CD14-positive monocyte (primary cell): ENCODE measurements around the gene CRISPLD2. TPM values are rescaled to one million over a fixed set of nuclear protein-coding genes. Genes with fewer than 3 reads are reported as not detected.

Experiments
- DNase-seq, 3 donors: peaks; one replicate each; pipeline ENCODE4 v3.0.0-alpha.2; 2011 to 2022
- H2AFZ ChIP-seq: 2 replicates; pipeline ENCODE4 v1.6.0; 2012; ENCODE audit warnings: mild to moderate bottlenecking, low read depth, low read length, inconsistent platforms; ENCODE audit not compliant: insufficient read depth, poor library complexity, severe bottlenecking
- H3K27ac ChIP-seq, 2 donors: 1 replicate in 1 of 2; 2 replicates in 1 of 2; pipeline ENCODE4 v1.5.1; 2012 to 2013; ENCODE audit warnings: low read length in 2 of 2, control low read depth in 1 of 2, inconsistent platforms in 1 of 2, low read depth in 1 of 2, mild to moderate bottlenecking in 1 of 2
- H3K27me3 ChIP-seq, 2 donors: one replicate each; pipeline versions ENCODE4 v1.6.0 to v1.6.1; 2011 to 2013; ENCODE audit warnings: low read length in 2 of 2; ENCODE audit not compliant: control insufficient read depth in 2 of 2, insufficient read depth in 2 of 2
- H3K36me3 ChIP-seq, 2 donors: replicated peaks in 1 of 2; 1 replicate in 1 of 2; 2 replicates in 1 of 2; pipeline versions ENCODE4 v1.5.1 to v1.6.1; 2012 to 2013; ENCODE audit warnings: low read length in 2 of 2, control low read depth in 1 of 2, inconsistent platforms in 1 of 2, mild to moderate bottlenecking in 1 of 2; ENCODE audit not compliant: insufficient read depth in 2 of 2, control insufficient read depth in 1 of 2
- H3K4me1 ChIP-seq, 2 donors: 1 replicate in 1 of 2; 2 replicates in 1 of 2; pipeline versions ENCODE4 v1.5.1 to v1.6.1; 2012 to 2013; ENCODE audit warnings: low read length in 2 of 2, control low read depth in 1 of 2, inconsistent platforms in 1 of 2, mild to moderate bottlenecking in 1 of 2, moderate library complexity in 1 of 2; ENCODE audit not compliant: insufficient read depth in 2 of 2, control insufficient read depth in 1 of 2
- H3K4me2 ChIP-seq: replicated peaks from 2 replicates; pipeline ENCODE3; 2012; ENCODE audit warnings: low read length, moderate library complexity, mild to moderate bottlenecking; ENCODE audit not compliant: poor library complexity, severe bottlenecking; ENCODE audit errors: extremely low read depth
- H3K4me3 ChIP-seq, 3 experiments: fragments of 200-600 bp in 1 of 3; sonication (generic) in 1 of 3; replicated peaks in 1 of 3; 1 replicate in 2 of 3; 2 replicates in 1 of 3; pipeline ENCODE4 v1.5.1; 2011 to 2013; ENCODE audit warnings: low read length in 3 of 3, mild to moderate bottlenecking in 3 of 3, control low read depth in 2 of 3, low read depth in 2 of 3, inconsistent platforms in 1 of 3, moderate library complexity in 1 of 3
- H3K79me2 ChIP-seq: 2 replicates; pipeline ENCODE4 v1.6.0; 2012; ENCODE audit warnings: mild to moderate bottlenecking, control low read depth, inconsistent platforms, low read length, moderate library complexity; ENCODE audit not compliant: insufficient read depth
- H3K9ac ChIP-seq: 2 replicates; pipeline ENCODE4 v1.6.0; 2017; ENCODE audit warnings: low read length, mild to moderate bottlenecking; ENCODE audit not compliant: insufficient read depth, poor library complexity, severe bottlenecking
- H3K9me3 ChIP-seq, 2 donors: replicated peaks in 1 of 2; 1 replicate in 1 of 2; 2 replicates in 1 of 2; pipeline versions ENCODE4 v1.5.1 to v1.6.1; 2012 to 2013; ENCODE audit warnings: low read length in 2 of 2, control low read depth in 1 of 2; ENCODE audit not compliant: control insufficient read depth in 1 of 2, insufficient read depth in 1 of 2
- H4K20me1 ChIP-seq: 2 replicates; pipeline ENCODE4 v1.6.0; 2012; ENCODE audit warnings: mild to moderate bottlenecking, low read length, control low read depth, moderate library complexity; ENCODE audit not compliant: insufficient read depth
- H3K27ac Mint-ChIP-seq, 7 donors: one replicate each; pipeline ENCODE4 v1.8.0; 2020; ENCODE audit warnings: mild to moderate bottlenecking in 7 of 7, mixed read lengths in 7 of 7, moderate library complexity in 6 of 7, inconsistent platforms in 2 of 7
- H3K27me3 Mint-ChIP-seq, 3 donors: one replicate each; pipeline ENCODE4 v1.8.0; 2021 to 2022; ENCODE audit warnings: low read depth in 3 of 3, mild to moderate bottlenecking in 3 of 3, mixed read lengths in 3 of 3, moderate library complexity in 3 of 3, inconsistent platforms in 1 of 3
- H3K36me3 Mint-ChIP-seq, 2 donors: one replicate each; pipeline ENCODE4 v1.8.0; 2020; ENCODE audit warnings: mixed read lengths in 2 of 2, inconsistent platforms in 1 of 2, mild to moderate bottlenecking in 1 of 2
- H3K4me1 Mint-ChIP-seq: one replicate; pipeline ENCODE4 v1.8.0; 2020; ENCODE audit warnings: mild to moderate bottlenecking, mixed read lengths
- H3K4me3 Mint-ChIP-seq, 2 donors: one replicate each; pipeline ENCODE4 v1.8.0; 2020; ENCODE audit warnings: mild to moderate bottlenecking in 2 of 2, mixed read lengths in 2 of 2, moderate library complexity in 1 of 2
- H3K9me3 Mint-ChIP-seq, 7 donors: one replicate each; pipeline ENCODE4 v1.8.0; 2020 to 2022; ENCODE audit warnings: mixed read lengths in 7 of 7, mild to moderate bottlenecking in 6 of 7, moderate library complexity in 6 of 7, inconsistent platforms in 2 of 7
- WGBS: methylation state at CpG from one replicate; pipeline ENCODE4 v1.1.5; 2013; ENCODE audit warnings: missing lambda C conversion rate; ENCODE audit not compliant: insufficient coverage; 5-methylcytosine and 5-hydroxymethylcytosine counted together
- intact Hi-C, 2 donors: fragments of 100-400 bp; cut with micrococcal nuclease; formaldehyde crosslinking; loops; one replicate each; pipeline versions ENCODE4 v1.15.0 to v1.15.1; 2023
- polyA plus RNA-seq, 3 donors: library from polyadenylated mRNA; depleted of rRNA in 1 of 3; unstranded in 2 of 3; stranded (reverse) in 1 of 3; fragments of 300-500 nt in 2 of 3; fragments of >200 nt in 1 of 3; fragmentation: Illumina TruSeq in 2 of 3; gene quantifications; 1 replicate in 2 of 3; 2 replicates in 1 of 3; pipeline ENCODE4 v1.2.3, GENCODE V29; 2012 to 2021
- TF ChIP-seq, protein P1 (sequence below): fragments of 200-600 bp; IDR thresholded peaks from one replicate; pipeline ENCODE4 v1.8.0; 2022; ENCODE audit warnings: antibody characterized with exemption, mild to moderate bottlenecking

CRISPLD2 gene
- polyA plus RNA-seq, 3 donors: 40.7 to 90.4 (median 69.0) TPM

DNA sequence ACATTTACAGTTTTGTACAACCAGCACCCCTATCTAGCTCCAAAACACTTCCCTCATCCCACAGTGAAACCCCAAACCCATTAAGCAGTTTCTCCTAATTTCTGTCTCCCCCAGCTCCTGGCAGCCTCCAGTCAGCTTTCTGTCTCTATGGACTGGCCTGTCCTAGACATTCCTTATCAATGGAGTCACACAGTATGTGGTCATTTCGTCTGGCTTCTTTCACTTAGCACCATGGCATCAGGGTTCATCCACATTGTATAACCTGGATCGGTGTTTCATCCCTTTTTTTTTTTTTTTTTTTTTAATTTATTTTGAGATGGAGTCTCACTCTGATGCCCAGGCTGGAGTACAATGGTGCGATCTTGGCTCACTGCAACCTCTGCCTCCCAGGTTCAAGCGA lies 123.0 kb downstream of the CRISPLD2 start:
- H3K27me3 Mint-ChIP-seq: peaks cover 10 to 21% (median 17%) of the 10 kb centered on the region in 3 donors
- Histone ChIP-seq H4K20me1 (no peaks in the 10 kb centered on the region), H3K27ac (no peak overlapping the region), H3K4me1 (peaks cover 12 to 16% of the 10 kb centered on the region in 2 donors), H3K27me3 (peaks cover 0 to 7% of the 10 kb centered on the region in 2 donors), H3K36me3 (no peaks in the 10 kb centered on the region), H3K9me3 (no peaks in the 10 kb centered on the region), H3K79me2 (no peaks in the 10 kb centered on the region), H3K4me2 (no peak overlapping the region), H3K4me3 (no peak overlapping the region), H3K9ac (no peak overlapping the region), H2AFZ (no peak overlapping the region)
- H3K36me3 Mint-ChIP-seq: no peaks in the 10 kb centered on the region
- intact Hi-C loops: no loop called here
- TF ChIP-seq, protein P1, sequence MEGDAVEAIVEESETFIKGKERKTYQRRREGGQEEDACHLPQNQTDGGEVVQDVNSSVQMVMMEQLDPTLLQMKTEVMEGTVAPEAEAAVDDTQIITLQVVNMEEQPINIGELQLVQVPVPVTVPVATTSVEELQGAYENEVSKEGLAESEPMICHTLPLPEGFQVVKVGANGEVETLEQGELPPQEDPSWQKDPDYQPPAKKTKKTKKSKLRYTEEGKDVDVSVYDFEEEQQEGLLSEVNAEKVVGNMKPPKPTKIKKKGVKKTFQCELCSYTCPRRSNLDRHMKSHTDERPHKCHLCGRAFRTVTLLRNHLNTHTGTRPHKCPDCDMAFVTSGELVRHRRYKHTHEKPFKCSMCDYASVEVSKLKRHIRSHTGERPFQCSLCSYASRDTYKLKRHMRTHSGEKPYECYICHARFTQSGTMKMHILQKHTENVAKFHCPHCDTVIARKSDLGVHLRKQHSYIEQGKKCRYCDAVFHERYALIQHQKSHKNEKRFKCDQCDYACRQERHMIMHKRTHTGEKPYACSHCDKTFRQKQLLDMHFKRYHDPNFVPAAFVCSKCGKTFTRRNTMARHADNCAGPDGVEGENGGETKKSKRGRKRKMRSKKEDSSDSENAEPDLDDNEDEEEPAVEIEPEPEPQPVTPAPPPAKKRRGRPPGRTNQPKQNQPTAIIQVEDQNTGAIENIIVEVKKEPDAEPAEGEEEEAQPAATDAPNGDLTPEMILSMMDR: no peak
- H3K4me1 Mint-ChIP-seq: peaks cover 15% of the 10 kb centered on the region
- peaks cover 0 to 6% (median 3%) of the 10 kb centered on the region in 7 donors for H3K9me3 Mint-ChIP-seq
- peak overlapping the region in 1 of 2 donors; percentile 9 for H3K4me3 Mint-ChIP-seq
- WGBS: no CpG with 5 or more reads among the region's 4 CpGs
- no peak for DNase-seq
- no peak overlapping the region for H3K27ac Mint-ChIP-seq

DNA sequence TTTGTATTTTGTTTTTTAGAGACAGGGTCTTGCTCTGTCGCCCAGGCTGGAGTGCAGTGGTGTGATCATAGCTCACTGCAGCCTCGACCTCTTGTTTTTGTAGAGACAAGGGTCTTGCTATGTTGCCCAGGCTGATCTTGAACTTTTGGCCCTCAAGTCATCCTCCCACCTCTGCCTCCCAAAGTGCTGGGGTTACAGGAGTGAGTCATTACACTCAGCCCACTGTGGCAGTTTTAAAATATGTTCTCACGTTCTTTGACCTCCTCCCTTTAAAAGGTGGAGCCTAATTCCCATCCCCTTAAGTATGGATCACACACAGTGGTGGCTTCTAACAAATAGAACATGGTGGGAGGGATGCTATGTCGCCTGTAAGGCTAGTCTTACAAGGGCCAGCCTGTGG lies 123.8 kb downstream of the CRISPLD2 start:
- Histone ChIP-seq H3K9me3 (no peaks in the 10 kb centered on the region), H4K20me1 (no peaks in the 10 kb centered on the region), H3K36me3 (no peaks in the 10 kb centered on the region), H3K4me2 (no peak overlapping the region), H3K4me3 (no peak overlapping the region), H3K9ac (no peak overlapping the region), H2AFZ (no peak overlapping the region), H3K79me2 (no peaks in the 10 kb centered on the region), H3K27ac (no peak overlapping the region), H3K4me1 (peaks cover 11 to 21% of the 10 kb centered on the region in 2 donors), H3K27me3 (peaks cover 0 to 9% of the 10 kb centered on the region in 2 donors)
- H3K4me3 Mint-ChIP-seq: no peak overlapping the region
- DNase-seq: no peak
- 69% methylated on average over 2 of the region's 4 CpGs for WGBS
- peaks cover 18% of the 10 kb centered on the region for H3K4me1 Mint-ChIP-seq
- peaks cover 10 to 19% (median 14%) of the 10 kb centered on the region in 3 donors for H3K27me3 Mint-ChIP-seq
- H3K27ac Mint-ChIP-seq: no peak overlapping the region
- intact Hi-C loops: no loop called here
- no peaks in the 10 kb centered on the region for H3K36me3 Mint-ChIP-seq
- TF ChIP-seq, protein P1: no peak
- H3K9me3 Mint-ChIP-seq: peaks cover 0 to 6% (median 3%) of the 10 kb centered on the region in 7 donors
